Neural crest cell (in vitro differentiated cells): Measurements from ENCODE around the gene LCE6A. TPM values are rescaled to one million over a fixed set of nuclear protein-coding genes. Genes with fewer than 3 reads are reported as not detected.

Experiments
- DNase-seq: peaks from one replicate; pipeline ENCODE4 v3.0.0; 2021; ENCODE audit warnings: low read depth, mixed read lengths, low spot score
- H3K27ac Mint-ChIP-seq: one replicate; pipeline ENCODE4 v1.8.0; 2021; ENCODE audit warnings: mild to moderate bottlenecking, mixed read lengths; ENCODE audit not compliant: unreplicated experiment
- H3K27me3 Mint-ChIP-seq: 2 replicates; pipeline ENCODE4 v1.8.0; 2021; ENCODE audit warnings: low read depth, mild to moderate bottlenecking, mixed read lengths
- H3K36me3 Mint-ChIP-seq: 2 replicates; pipeline ENCODE4 v1.8.0; 2021; ENCODE audit warnings: low read depth, mild to moderate bottlenecking, mixed read lengths
- H3K4me1 Mint-ChIP-seq: 2 replicates; pipeline ENCODE4 v1.8.0; 2021; ENCODE audit warnings: mixed read lengths
- H3K4me3 Mint-ChIP-seq: one replicate; pipeline ENCODE4 v1.8.0; 2021; ENCODE audit warnings: mild to moderate bottlenecking, mixed read lengths
- H3K9me3 Mint-ChIP-seq: 2 replicates; pipeline ENCODE4 v1.8.0; 2021; ENCODE audit warnings: mixed read lengths
- CTCF ChIP-seq: fragments of 200-600 bp; sonication (generic); conservative IDR thresholded peaks from 2 replicates; pipeline ENCODE4 v1.5.0; 2021; ENCODE audit warnings: antibody characterized with exemption, mild to moderate bottlenecking
- total RNA-seq: library from RNA; stranded (reverse); gene quantifications from 2 replicates; pipeline ENCODE4 v1.2.1, GENCODE V29; 2021

LCE6A gene
- total RNA-seq, 1 donor from 2014 or later = not detected

- DNase-seq = no peak
- no peaks in the 10 kb centered on the region for H3K36me3 Mint-ChIP-seq
- no peak overlapping the region for H3K27ac Mint-ChIP-seq
- H3K4me3 Mint-ChIP-seq = no peak overlapping the region
- H3K4me1 Mint-ChIP-seq = no peaks in the 10 kb centered on the region
- H3K27me3 Mint-ChIP-seq = no peaks in the 10 kb centered on the region
- peaks cover 10% of the 10 kb centered on the region for H3K9me3 Mint-ChIP-seq
- TF ChIP-seq CTCF = no peak
These were observed 21.8 kb downstream of the LCE6A start for GRCh38 chr1:152864443-152864842.

DNA sequence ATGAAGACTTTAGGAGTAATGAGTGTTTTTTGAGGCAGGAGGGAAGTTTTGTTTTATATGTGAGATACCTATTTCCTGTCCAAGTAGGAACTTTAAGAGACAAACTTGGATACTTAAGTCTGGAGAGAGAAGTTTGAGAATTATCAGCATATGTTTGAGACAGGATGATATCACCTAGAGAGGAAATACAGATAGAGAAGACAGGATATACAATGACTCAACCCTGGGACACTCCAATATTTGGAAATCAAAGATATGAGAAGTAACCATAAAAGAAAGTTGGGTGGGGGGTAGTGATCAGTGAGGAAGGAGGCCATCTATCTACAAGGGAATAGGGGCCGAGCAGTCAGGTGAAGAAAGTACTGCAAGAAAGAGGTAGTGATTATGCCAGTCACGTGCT lies 23.7 kb downstream of the LCE6A start:
- Mint-ChIP-seq H3K9me3 (no peaks in the 10 kb centered on the region), H3K36me3 (no peaks in the 10 kb centered on the region), H3K4me3 (no peak overlapping the region), H3K4me1 (no peaks in the 10 kb centered on the region), H3K27me3 (no peaks in the 10 kb centered on the region), H3K27ac (no peak overlapping the region)
- no peak for TF ChIP-seq CTCF
- DNase-seq = no peak

DNA sequence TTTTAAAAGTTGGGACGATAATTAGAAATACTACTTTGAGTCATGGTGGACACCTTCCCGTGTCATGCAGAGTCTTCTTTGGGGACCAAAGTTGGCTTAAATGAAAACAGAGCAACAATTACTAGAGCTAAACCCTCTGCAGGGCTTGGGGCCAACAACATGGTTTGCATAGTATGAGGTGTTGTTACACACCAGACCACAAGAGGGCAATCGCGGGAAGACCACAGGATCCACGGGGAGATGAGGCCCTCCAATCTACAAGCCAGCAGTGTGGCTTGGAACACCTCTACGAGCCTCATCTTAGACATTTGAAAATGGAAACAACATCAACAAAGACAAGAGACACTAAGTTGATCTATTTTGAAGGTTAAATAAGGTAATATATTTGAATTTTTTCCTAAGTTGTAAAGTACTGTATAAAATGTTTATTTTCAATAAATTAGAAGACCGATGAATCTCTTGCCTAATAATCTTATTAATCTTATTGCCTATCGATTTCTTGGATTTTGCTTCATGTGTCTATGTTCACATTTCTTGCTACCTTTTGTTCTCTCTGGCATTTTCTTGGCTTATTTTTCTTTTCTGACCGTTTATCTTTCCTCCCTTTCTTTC lies 27.3 kb downstream of the LCE6A start:
- DNase-seq = peak; percentile 62
- TF ChIP-seq CTCF = peak; percentile 77
- H3K4me1 Mint-ChIP-seq = no peaks in the 10 kb centered on the region
- no peaks in the 10 kb centered on the region for H3K9me3 Mint-ChIP-seq
- H3K27me3 Mint-ChIP-seq = no peaks in the 10 kb centered on the region
- H3K36me3 Mint-ChIP-seq = no peaks in the 10 kb centered on the region
- no peak overlapping the region for H3K27ac Mint-ChIP-seq
- no peak overlapping the region for H3K4me3 Mint-ChIP-seq

GRCh38 chr1:152870831-152871730 lies 28.4 kb downstream of the LCE6A start:
- Mint-ChIP-seq H3K9me3 (no peaks in the 10 kb centered on the region), H3K27me3 (no peaks in the 10 kb centered on the region), H3K4me1 (no peaks in the 10 kb centered on the region), H3K4me3 (no peak overlapping the region), H3K27ac (no peak overlapping the region), H3K36me3 (no peaks in the 10 kb centered on the region)
- TF ChIP-seq CTCF = peak; percentile 62
- no peak for DNase-seq

DNA sequence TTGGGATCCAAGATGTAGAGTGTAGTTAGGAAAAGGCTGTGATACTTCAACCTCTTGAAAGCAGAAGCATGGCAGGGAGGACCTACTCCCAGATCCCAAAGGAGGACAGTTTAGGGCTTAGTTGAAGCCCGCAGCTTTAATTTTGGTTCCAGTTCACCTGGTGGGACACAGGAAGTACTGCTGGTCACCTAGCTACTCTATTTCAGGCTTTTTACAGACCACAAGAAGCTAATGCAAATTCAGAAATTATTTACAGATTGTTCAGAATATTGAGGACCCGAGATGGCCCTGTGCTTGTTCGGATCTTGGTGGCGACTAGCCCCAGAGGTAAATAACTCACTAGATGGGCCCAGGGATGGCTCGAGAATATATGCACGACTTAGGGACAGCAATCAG lies 29.1 kb downstream of the LCE6A start:
- no peaks in the 10 kb centered on the region for H3K36me3 Mint-ChIP-seq
- no peak for TF ChIP-seq CTCF

More for the DNA sequence above, 29.1 kb downstream of the LCE6A start:
- Mint-ChIP-seq H3K4me1 (no peaks in the 10 kb centered on the region), H3K27ac (no peak overlapping the region), H3K27me3 (no peaks in the 10 kb centered on the region), H3K9me3 (no peaks in the 10 kb centered on the region), H3K4me3 (no peak overlapping the region)
- DNase-seq = no peak
